ENCODE data around the gene AUH. TPM values are rescaled to one million over a fixed set of nuclear protein-coding genes. Genes with fewer than 3 reads are reported as not detected.
A peak's percentile ranks its signal among the peaks of the same experiment; 100 is the strongest.

The AUH gene
- total and polyA plus RNA-seq, 2 experiments from 2014 or later = 9.9 to 18.3 TPM

DNA sequence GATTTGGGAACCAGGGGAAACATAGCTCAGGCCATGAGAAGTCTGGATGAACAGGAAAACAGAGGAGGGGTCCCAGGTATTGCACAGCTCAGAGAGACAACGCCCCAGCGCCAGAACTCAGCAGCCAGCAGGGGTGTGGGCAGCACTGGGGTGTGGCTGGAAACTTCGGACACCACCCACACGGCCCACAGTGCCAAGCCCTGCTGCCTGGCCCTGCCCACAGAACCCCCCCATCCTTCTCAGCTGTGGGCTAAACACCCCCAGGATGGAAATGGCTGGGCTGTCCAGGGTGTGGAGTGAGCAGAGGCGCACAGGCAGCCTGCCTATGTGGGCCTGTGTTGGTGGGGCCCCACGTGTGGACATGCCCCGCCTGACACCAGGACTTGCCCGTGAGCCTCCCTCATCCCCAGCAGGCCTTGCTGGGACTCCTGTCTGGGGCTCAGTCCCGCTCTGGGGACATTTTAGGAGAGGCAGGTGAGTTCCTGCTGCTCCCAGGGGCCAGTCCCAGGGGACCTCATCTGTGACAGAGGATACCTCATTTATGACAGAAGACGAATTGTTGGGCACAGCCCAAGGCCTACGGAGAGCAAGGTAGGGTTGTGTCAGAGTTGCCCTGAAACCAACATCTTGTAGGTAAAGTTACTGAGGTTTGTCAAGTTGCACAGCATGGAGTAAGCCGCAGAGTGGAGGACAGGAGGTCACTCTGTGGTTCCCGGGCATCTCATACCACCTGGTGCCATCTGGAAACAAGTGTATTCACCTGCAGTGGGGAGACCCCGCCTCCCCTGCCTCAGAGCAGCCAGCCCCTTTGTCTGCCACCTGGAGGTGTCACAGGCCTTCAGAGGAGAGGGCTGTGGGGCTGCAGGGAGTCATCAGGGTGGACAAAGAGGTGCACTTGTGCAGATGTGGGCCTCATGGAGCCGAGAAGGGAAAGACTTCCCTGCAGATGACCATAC, 183.2 kb downstream of the AUH start:
- Histone ChIP-seq H2AFZ (no peak overlapping the region), H3F3A (ENCODE audit: insufficient read depth) (peaks cover 7% of the 10 kb centered on the region; the same call in 1 of the 2 replicates)
- 91% methylated on average over 15 of the region's 15 CpGs for WGBS, 2 experiments (ENCODE audit: low coverage in 1 of 2, low lambda C conversion rate in 2 of 2, missing lambda C conversion rate in 2 of 2)

DNA sequence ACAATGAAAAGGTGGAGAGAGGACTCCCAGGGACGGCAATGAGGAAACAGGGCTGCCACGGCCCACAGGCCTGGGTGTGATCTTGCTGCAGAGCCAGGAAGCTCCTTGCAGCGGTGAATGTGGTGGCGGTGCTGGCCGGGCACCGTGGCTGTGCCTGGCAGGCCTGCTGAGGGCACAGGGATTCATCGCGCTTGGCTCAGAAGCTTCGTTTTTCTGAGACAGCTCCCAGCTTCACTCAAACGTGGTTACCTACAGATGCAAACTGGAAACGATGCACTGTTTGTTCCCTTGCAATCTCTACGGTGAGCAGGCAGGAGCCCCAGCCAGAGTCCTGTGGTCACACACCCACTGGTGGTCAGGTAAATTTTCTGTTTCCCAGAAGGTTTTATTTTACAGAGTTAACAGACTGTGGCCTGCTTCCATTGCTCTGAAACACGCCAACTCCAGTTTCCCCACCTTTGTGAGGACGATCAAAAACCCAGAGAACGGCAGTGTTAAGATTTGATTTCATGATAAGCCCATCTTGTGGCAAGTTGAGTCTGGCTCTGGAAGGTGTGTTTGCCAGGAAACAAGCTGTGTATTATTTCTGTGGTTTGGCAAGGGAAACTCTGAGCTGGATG, 183.9 kb downstream of the AUH start:
- no peak overlapping the region for H3K9ac ChIP-seq
- no peak overlapping the region for H2AFZ ChIP-seq
- H4K20me1 ChIP-seq (ENCODE audit: insufficient read depth) = no peaks in the 10 kb centered on the region
- peaks cover 7% of the 10 kb centered on the region; the same call in 1 of the 2 replicates for H3F3A ChIP-seq (ENCODE audit: insufficient read depth)
- H3K36me3 ChIP-seq (ENCODE audit: low read depth) = no peaks in the 10 kb centered on the region
- in situ Hi-C loops (cut with MboI) = no loop called here
- no peaks in the 10 kb centered on the region for H3K9me3 ChIP-seq (ENCODE audit: low read depth)
- peaks cover 7% of the 10 kb centered on the region; the same call in 1 of the 2 replicates for H3K4me1 ChIP-seq (ENCODE audit: insufficient read depth)
- TF ChIP-seq EZH2phosphoT487 (IDR thresholded peaks at IDR 0.05; ENCODE audit: insufficient read depth, low read depth) = no peak
- TF ChIP-seq EZH2 (IDR thresholded peaks at IDR 0.05; ENCODE audit: insufficient read depth, poor library complexity, severe bottlenecking) = no peak
- H3K27ac ChIP-seq = no peak overlapping the region
- H3K4me3 ChIP-seq = no peak overlapping the region
- DNase-seq = peak; percentile 38
- H3K9me2 ChIP-seq (ENCODE audit: insufficient read depth) = no peaks in the 10 kb centered on the region
- H3K27me3 ChIP-seq (replicated peaks; ENCODE audit: insufficient read depth) = no peaks in the 10 kb centered on the region
- no peaks in the 10 kb centered on the region for H3K79me2 ChIP-seq (ENCODE audit: insufficient read depth)
- no peak overlapping the region for H3K4me2 ChIP-seq (ENCODE audit: unreplicated experiment)
- WGBS, 2 experiments (ENCODE audit: low coverage in 1 of 2, low lambda C conversion rate in 2 of 2, missing lambda C conversion rate in 2 of 2) = 94 to 95% methylated on average over 15 of the region's 15 CpGs

More for the DNA sequence above, 183.2 kb downstream of the AUH start:
- Histone ChIP-seq H3K9me2 (ENCODE audit: insufficient read depth) (no peaks in the 10 kb centered on the region), H3K4me2 (ENCODE audit: unreplicated experiment) (no peak overlapping the region), H3K4me1 (ENCODE audit: insufficient read depth) (peaks cover 7% of the 10 kb centered on the region; the same call in 1 of the 2 replicates), H4K20me1 (ENCODE audit: insufficient read depth) (no peaks in the 10 kb centered on the region), H3K9me3 (ENCODE audit: low read depth) (no peaks in the 10 kb centered on the region), H3K79me2 (ENCODE audit: insufficient read depth) (no peaks in the 10 kb centered on the region), H3K36me3 (ENCODE audit: low read depth) (no peaks in the 10 kb centered on the region), H3K4me3 (no peak overlapping the region), H3K27me3 (replicated peaks; ENCODE audit: insufficient read depth) (no peaks in the 10 kb centered on the region), H3K27ac (no peak overlapping the region), H3K9ac (no peak overlapping the region)
- no peak for TF ChIP-seq EZH2phosphoT487 (IDR thresholded peaks at IDR 0.05; ENCODE audit: insufficient read depth, low read depth)
- TF ChIP-seq EZH2 (IDR thresholded peaks at IDR 0.05; ENCODE audit: insufficient read depth, poor library complexity, severe bottlenecking) = no peak
- no peak for DNase-seq
- in situ Hi-C loops (cut with MboI) = no loop called here

DNA sequence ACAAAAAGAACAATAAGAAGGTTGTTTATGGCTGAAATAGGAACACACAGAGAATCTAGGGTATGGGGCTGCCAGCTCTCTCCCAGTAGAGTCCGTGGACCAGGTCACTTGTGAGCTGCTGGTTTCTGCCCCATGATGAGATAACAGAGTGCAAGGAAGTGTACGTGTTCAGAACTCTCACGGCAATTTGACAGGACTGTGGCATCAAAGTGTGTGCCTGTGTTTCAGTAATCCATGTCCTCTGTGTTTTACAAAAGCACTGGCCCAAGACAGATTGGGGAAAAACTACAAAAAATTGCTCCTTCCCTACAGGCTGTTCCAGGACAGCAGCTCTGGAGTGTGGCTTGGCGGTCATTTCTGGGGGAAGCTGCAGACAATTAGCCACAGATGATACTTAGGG, 184.6 kb downstream of the AUH start:
- H3K79me2 ChIP-seq (ENCODE audit: insufficient read depth) = no peaks in the 10 kb centered on the region
- H3K27me3 ChIP-seq (replicated peaks; ENCODE audit: insufficient read depth) = no peaks in the 10 kb centered on the region
- peaks cover 7% of the 10 kb centered on the region; the same call in 1 of the 2 replicates for H3F3A ChIP-seq (ENCODE audit: insufficient read depth)
- H3K4me1 ChIP-seq (ENCODE audit: insufficient read depth) = peaks cover 7% of the 10 kb centered on the region; the same call in 1 of the 2 replicates
- WGBS, 2 experiments (ENCODE audit: low coverage in 1 of 2, low lambda C conversion rate in 2 of 2, missing lambda C conversion rate in 2 of 2) = 86 to 90% methylated on average over 4 of the region's 4 CpGs
- no peak overlapping the region for H2AFZ ChIP-seq
- no peaks in the 10 kb centered on the region for H4K20me1 ChIP-seq (ENCODE audit: insufficient read depth)
- no peak overlapping the region for H3K9ac ChIP-seq
- H3K4me2 ChIP-seq (ENCODE audit: unreplicated experiment) = no peak overlapping the region
- H3K9me3 ChIP-seq (ENCODE audit: low read depth) = no peaks in the 10 kb centered on the region
- H3K4me3 ChIP-seq = no peak overlapping the region
- DNase-seq = no peak
- no peak for TF ChIP-seq EZH2 (IDR thresholded peaks at IDR 0.05; ENCODE audit: insufficient read depth, poor library complexity, severe bottlenecking)
- no peak for TF ChIP-seq EZH2phosphoT487 (IDR thresholded peaks at IDR 0.05; ENCODE audit: insufficient read depth, low read depth)
- H3K36me3 ChIP-seq (ENCODE audit: low read depth) = no peaks in the 10 kb centered on the region
- no peak overlapping the region for H3K27ac ChIP-seq
- H3K9me2 ChIP-seq (ENCODE audit: insufficient read depth) = no peaks in the 10 kb centered on the region
- in situ Hi-C loops (cut with MboI) = no loop called here

DNA sequence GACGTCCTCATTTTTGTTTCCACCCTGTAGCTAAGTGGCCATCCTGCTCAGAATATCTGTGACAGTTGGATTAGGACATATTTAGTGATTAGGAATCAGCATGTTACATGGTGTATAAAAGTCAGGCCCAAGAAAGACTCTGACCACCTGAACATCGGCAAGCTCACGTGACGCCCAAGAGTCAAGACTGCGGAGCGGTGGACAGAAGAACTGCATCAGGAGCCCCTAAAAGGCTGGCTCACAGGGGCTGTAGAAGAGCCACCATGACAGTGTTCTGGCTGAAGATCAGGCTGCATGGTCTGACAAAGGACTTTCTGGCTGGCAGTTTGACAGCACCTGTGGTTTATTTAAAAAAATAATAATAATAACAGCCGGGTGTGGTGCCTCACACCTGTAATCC, 185.3 kb downstream of the AUH start:
- Histone ChIP-seq H3K9me2 (ENCODE audit: insufficient read depth) (no peaks in the 10 kb centered on the region), H3K36me3 (ENCODE audit: low read depth) (no peaks in the 10 kb centered on the region), H3K9me3 (ENCODE audit: low read depth) (no peaks in the 10 kb centered on the region), H3F3A (ENCODE audit: insufficient read depth) (peaks cover 7% of the 10 kb centered on the region; the same call in 1 of the 2 replicates), H2AFZ (no peak overlapping the region), H3K79me2 (ENCODE audit: insufficient read depth) (no peaks in the 10 kb centered on the region), H3K4me3 (no peak overlapping the region), H3K27me3 (replicated peaks; ENCODE audit: insufficient read depth) (no peaks in the 10 kb centered on the region), H3K9ac (no peak overlapping the region), H3K4me1 (ENCODE audit: insufficient read depth) (peaks cover 7% of the 10 kb centered on the region; the same call in 1 of the 2 replicates), H3K4me2 (ENCODE audit: unreplicated experiment) (no peak overlapping the region), H3K27ac (no peak overlapping the region), H4K20me1 (ENCODE audit: insufficient read depth) (no peaks in the 10 kb centered on the region)
- no peak for DNase-seq
- in situ Hi-C loops (cut with MboI) = no loop called here
- TF ChIP-seq EZH2phosphoT487 (IDR thresholded peaks at IDR 0.05; ENCODE audit: insufficient read depth, low read depth) (no peak), EZH2 (IDR thresholded peaks at IDR 0.05; ENCODE audit: insufficient read depth, poor library complexity, severe bottlenecking) (no peak)
- WGBS, 2 experiments (ENCODE audit: low coverage in 1 of 2, low lambda C conversion rate in 2 of 2, missing lambda C conversion rate in 2 of 2) = 95 to 97% methylated on average over 7 of the region's 7 CpGs
